Endodermal cell (in vitro differentiated cells): ENCODE measurements around the gene KLF3. TPM values are rescaled to one million over a fixed set of nuclear protein-coding genes. Genes with fewer than 3 reads are reported as not detected.

Experiments
- DNase-seq: peaks from one replicate; pipeline ENCODE4 v3.0.0-alpha.2; 2017
- H3K27ac ChIP-seq: 2 replicates; pipeline ENCODE4 v1.5.1; 2013; ENCODE audit warnings: mild to moderate bottlenecking, low read depth, low read length, moderate library complexity
- H3K27me3 ChIP-seq: 2 replicates; pipeline ENCODE4 v1.6.1; 2013; ENCODE audit warnings: mild to moderate bottlenecking, low read length, moderate library complexity; ENCODE audit not compliant: insufficient read depth, control insufficient read depth, poor library complexity, severe bottlenecking
- H3K36me3 ChIP-seq: 2 replicates; pipeline ENCODE4 v1.7.0; 2013; ENCODE audit warnings: mild to moderate bottlenecking, low read length, moderate library complexity; ENCODE audit not compliant: control insufficient read depth, insufficient read depth
- H3K4me1 ChIP-seq: one replicate; pipeline ENCODE4 v1.7.0; 2013; ENCODE audit warnings: low read length; ENCODE audit not compliant: control insufficient read depth, insufficient read depth
- H3K4me3 ChIP-seq: 2 replicates; pipeline ENCODE4 v1.5.1; 2013; ENCODE audit warnings: mild to moderate bottlenecking, low read length, moderate library complexity
- H3K9ac ChIP-seq: 2 replicates; pipeline ENCODE4 v1.6.1; 2013; ENCODE audit warnings: mild to moderate bottlenecking, low read length, moderate library complexity; ENCODE audit not compliant: poor library complexity, severe bottlenecking; ENCODE audit errors: extremely low read depth
- H3K9me3 ChIP-seq: 2 replicates; pipeline ENCODE4 v1.6.1; 2013; ENCODE audit warnings: mild to moderate bottlenecking, low read length, moderate library complexity; ENCODE audit not compliant: control insufficient read depth
- H3K27ac Mint-ChIP-seq: 2 replicates; pipeline ENCODE4 v1.8.0; 2020; ENCODE audit warnings: mixed read lengths
- H3K27me3 Mint-ChIP-seq: 2 replicates; pipeline ENCODE4 v1.8.0; 2021; ENCODE audit warnings: mild to moderate bottlenecking, mixed read lengths; ENCODE audit not compliant: insufficient read depth
- H3K36me3 Mint-ChIP-seq: 2 replicates; pipeline ENCODE4 v1.8.0; 2020; ENCODE audit warnings: low read depth, mixed read lengths
- H3K4me1 Mint-ChIP-seq: 2 replicates; pipeline ENCODE4 v1.8.0; 2020; ENCODE audit warnings: mixed read lengths
- H3K4me3 Mint-ChIP-seq: 2 replicates; pipeline ENCODE4 v1.8.0; 2020; ENCODE audit warnings: mild to moderate bottlenecking, moderate library complexity, mixed read lengths
- H3K9me3 Mint-ChIP-seq: 2 replicates; pipeline ENCODE4 v1.8.0; 2020; ENCODE audit warnings: mild to moderate bottlenecking, mixed read lengths
- CTCF ChIP-seq: fragments of 200-600 bp; sonication (generic); conservative IDR thresholded peaks from 2 replicates; pipeline ENCODE4 v1.5.0; 2021; ENCODE audit warnings: antibody characterized with exemption, mild to moderate bottlenecking
- WGBS, 2 experiments: methylation state at CpG; one replicate each; pipeline versions ENCODE4 v1.1.5 to v1.1.7; 2013; ENCODE audit warnings: missing lambda C conversion rate in 2 of 2, mixed read lengths in 1 of 2; ENCODE audit not compliant: insufficient coverage in 1 of 2, insufficient read length in 1 of 2; 5-methylcytosine and 5-hydroxymethylcytosine counted together
- total RNA-seq, 2 donors: library from RNA; stranded (reverse); fragmentation: NEBNext Ultra II Directional in 1 of 2; extraction: Animal tissue kit (Norgen Biotek cat#: 25700) in 1 of 2; gene quantifications; 2 replicates in 1 of 2; 3 replicates in 1 of 2; pipeline ENCODE4 v1.2.1, GENCODE V29; 2021

KLF3 gene
- total RNA-seq, 2 donors from 2014 or later: 20.7 to 28.2 TPM

GRCh38 chr4:38693569-38693968, 29.6 kb downstream of the KLF3 start:
- Mint-ChIP-seq H3K27ac (peak overlapping the region; percentile 59), H3K9me3 (no peaks in the 10 kb centered on the region), H3K27me3 (no peaks in the 10 kb centered on the region), H3K4me3 (no peak overlapping the region), H3K4me1 (peaks cover 48% of the 10 kb centered on the region), H3K36me3 (peaks cover 73% of the 10 kb centered on the region)
- no peak overlapping the region for H3K4me3 ChIP-seq
- H3K36me3 ChIP-seq: peaks cover 68% of the 10 kb centered on the region
- H3K27me3 ChIP-seq: no peaks in the 10 kb centered on the region
- no peak overlapping the region for H3K27ac ChIP-seq
- no peak for TF ChIP-seq CTCF
- DNase-seq: no peak
- H3K9me3 ChIP-seq: peaks cover 6% of the 10 kb centered on the region
- peaks cover 23% of the 10 kb centered on the region for H3K4me1 ChIP-seq
- H3K9ac ChIP-seq: no peak overlapping the region

GRCh38 chr4:38694330-38694729, 30.3 kb downstream of the KLF3 start:
- TF ChIP-seq CTCF: no peak
- H3K27ac Mint-ChIP-seq: peak overlapping the region; percentile 59
- 94 to 100% methylated on average over 1 to 3 of the region's 3 CpGs for WGBS, 2 experiments

GRCh38 chr4:38695809-38696208, 31.8 kb downstream of the KLF3 start:
- Mint-ChIP-seq H3K4me3 (no peak overlapping the region), H3K4me1 (peaks cover 54% of the 10 kb centered on the region), H3K27me3 (no peaks in the 10 kb centered on the region), H3K27ac (peak overlapping the region; percentile 87), H3K9me3 (no peaks in the 10 kb centered on the region), H3K36me3 (peaks cover 56% of the 10 kb centered on the region)
- no peak for TF ChIP-seq CTCF
- Histone ChIP-seq H3K27ac (no peak overlapping the region), H3K9me3 (peaks cover 6% of the 10 kb centered on the region), H3K9ac (peak overlapping the region; percentile 23), H3K27me3 (no peaks in the 10 kb centered on the region), H3K4me3 (no peak overlapping the region), H3K4me1 (peaks cover 23% of the 10 kb centered on the region), H3K36me3 (peaks cover 45% of the 10 kb centered on the region)
- WGBS, 2 experiments: 62 to 80% methylated on average over 2 to 3 of the region's 3 CpGs
- peak; percentile 57 for DNase-seq

More at GRCh38 chr4:38694330-38694729, 30.3 kb downstream of the KLF3 start:
- H3K4me3 ChIP-seq: no peak overlapping the region
- H3K27ac ChIP-seq: no peak overlapping the region
- H3K9ac ChIP-seq: no peak overlapping the region
- Mint-ChIP-seq H3K36me3 (peaks cover 70% of the 10 kb centered on the region), H3K27me3 (no peaks in the 10 kb centered on the region), H3K4me3 (no peak overlapping the region), H3K9me3 (no peaks in the 10 kb centered on the region), H3K4me1 (peaks cover 48% of the 10 kb centered on the region)
- peaks cover 60% of the 10 kb centered on the region for H3K36me3 ChIP-seq
- DNase-seq: no peak
- peaks cover 6% of the 10 kb centered on the region for H3K9me3 ChIP-seq
- H3K4me1 ChIP-seq: peaks cover 23% of the 10 kb centered on the region
- H3K27me3 ChIP-seq: no peaks in the 10 kb centered on the region
